GM11168 (cell line): ENCODE results near the gene ETHE1.

Experiments
- in situ Hi-C: fragments of 300-500 bp; cut with MboI; formaldehyde crosslinking; loops from one replicate; pipeline ENCODE4 v1.12.0; 2022; ENCODE audit warnings: low sequenced_read_pairs; ENCODE audit not compliant: unreplicated experiment

Gene ETHE1

GRCh38 chr19:43526884-43527859, at the start of gene ETHE1:
Gene ETHE1, minus strand, starts transcription at chr19:43527201. Its CDS starts 24 bp downstream, at chr19:43527177.
- in situ Hi-C loops: no loop called here

GRCh38 chr19:43575955-43576878, 49.2 kb upstream of the ETHE1 start:
- in situ Hi-C loops: no loop called here

GRCh38 chr19:43575156-43575950, 48.4 kb upstream of the ETHE1 start, which contains the start of the genes PINLYP and XRCC1:
Gene PINLYP, plus strand, starts transcription at chr19:43575801. Its CDS starts 1,391 bp downstream, at chr19:43577192.
Gene XRCC1, minus strand, starts transcription at chr19:43575527. Its CDS starts 69 bp downstream, at chr19:43575458.
- in situ Hi-C loops: no loop called here

- in situ Hi-C loops: no loop called here
Measured at GRCh38 chr19:43574424-43575155, 47.6 kb upstream of the ETHE1 start.

GRCh38 chr19:43572171-43572588, 45.2 kb upstream of the ETHE1 start:
- in situ Hi-C loops: no loop called here

GRCh38 chr19:43570174-43570791, 43.3 kb upstream of the ETHE1 start:
- in situ Hi-C loops: no loop called here

GRCh38 chr19:43569657-43570056, 42.7 kb upstream of the ETHE1 start:
- in situ Hi-C loops: no loop called here

- in situ Hi-C loops: no loop called here
Measured at GRCh38 chr19:43564800-43565199, 37.8 kb upstream of the ETHE1 start.

GRCh38 chr19:43563816-43564457, 36.9 kb upstream of the ETHE1 start:
- in situ Hi-C loops: no loop called here

GRCh38 chr19:43562698-43563241, 35.8 kb upstream of the ETHE1 start:
- in situ Hi-C loops: no loop called here

GRCh38 chr19:43562226-43562697, 35.3 kb upstream of the ETHE1 start:
- in situ Hi-C loops: no loop called here

GRCh38 chr19:43561139-43561970, 34.4 kb upstream of the ETHE1 start:
- in situ Hi-C loops: no loop called here

- in situ Hi-C loops: no loop called here
Measured at GRCh38 chr19:43560687-43561086, 33.7 kb upstream of the ETHE1 start.

GRCh38 chr19:43555185-43555770, 28.3 kb upstream of the ETHE1 start:
- in situ Hi-C loops: no loop called here

GRCh38 chr19:43554317-43554895, 27.4 kb upstream of the ETHE1 start:
- in situ Hi-C loops: no loop called here

- in situ Hi-C loops: no loop called here
Measured at GRCh38 chr19:43553656-43554055, 26.7 kb upstream of the ETHE1 start.
